Measurements from ENCODE around the gene MBD6. TPM values are rescaled to one million over a fixed set of nuclear protein-coding genes. Genes with fewer than 3 reads are reported as not detected.

The MBD6 gene
- total RNA-seq, 1 donor from 2014 or later: 158 TPM

DNA sequence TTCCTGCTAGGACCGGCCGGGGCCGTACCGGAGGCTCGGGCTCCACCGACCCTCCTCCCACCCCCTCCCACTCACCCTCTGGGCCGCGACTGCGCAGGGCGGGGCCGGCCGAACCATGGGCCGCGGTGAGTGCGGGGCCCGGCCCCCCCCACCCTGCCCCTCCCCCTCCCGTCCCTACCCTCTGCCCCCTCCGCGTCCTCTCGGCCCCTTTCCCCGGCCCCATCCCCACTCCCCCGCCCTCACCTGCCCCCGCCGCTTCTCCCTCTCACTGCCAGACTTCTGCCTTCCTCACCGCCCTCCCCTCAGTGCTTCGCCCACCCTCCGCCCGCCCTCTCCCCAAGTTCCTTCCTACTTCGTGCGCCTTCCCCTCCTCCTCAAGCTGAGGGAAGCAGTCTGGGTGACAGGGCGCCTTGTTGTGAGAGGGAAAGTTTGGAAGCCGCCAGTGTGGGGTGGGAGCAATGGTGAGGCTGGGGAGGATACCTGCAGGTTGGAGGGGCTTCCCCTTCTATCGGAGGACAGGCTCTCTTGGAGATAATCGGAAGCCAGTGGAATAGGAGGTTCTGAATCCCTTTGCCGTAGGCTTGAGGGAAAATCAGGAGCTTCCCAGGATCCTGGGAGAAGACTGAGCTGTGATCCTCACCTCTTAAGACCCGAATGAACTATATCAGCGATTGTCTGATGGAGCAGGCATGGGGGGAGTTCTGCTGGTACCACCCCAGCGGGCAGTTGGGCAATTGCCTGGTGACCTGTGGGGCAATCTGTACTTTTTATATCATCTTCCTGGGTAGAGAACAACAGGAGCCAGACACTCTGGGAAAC lies 472 bp downstream of the MBD6 start:
- peak overlapping the region; percentile 96 for H3K4me3 Mint-ChIP-seq (ENCODE audit: low read depth)
- H3K4me1 Mint-ChIP-seq (ENCODE audit: low read depth): peaks cover 36% of the 10 kb centered on the region
- no peaks in the 10 kb centered on the region for H3K9me3 Mint-ChIP-seq (ENCODE audit: low read depth)
- H3K27ac Mint-ChIP-seq: peak overlapping the region; percentile 97
- no peaks in the 10 kb centered on the region for H3K27me3 Mint-ChIP-seq
- peaks cover 5% of the 10 kb centered on the region for H3K36me3 Mint-ChIP-seq (ENCODE audit: insufficient read depth)
- peak; percentile 37 for DNase-seq (ENCODE audit: low spot score, unreplicated experiment)
- TF ChIP-seq, protein P1, sequence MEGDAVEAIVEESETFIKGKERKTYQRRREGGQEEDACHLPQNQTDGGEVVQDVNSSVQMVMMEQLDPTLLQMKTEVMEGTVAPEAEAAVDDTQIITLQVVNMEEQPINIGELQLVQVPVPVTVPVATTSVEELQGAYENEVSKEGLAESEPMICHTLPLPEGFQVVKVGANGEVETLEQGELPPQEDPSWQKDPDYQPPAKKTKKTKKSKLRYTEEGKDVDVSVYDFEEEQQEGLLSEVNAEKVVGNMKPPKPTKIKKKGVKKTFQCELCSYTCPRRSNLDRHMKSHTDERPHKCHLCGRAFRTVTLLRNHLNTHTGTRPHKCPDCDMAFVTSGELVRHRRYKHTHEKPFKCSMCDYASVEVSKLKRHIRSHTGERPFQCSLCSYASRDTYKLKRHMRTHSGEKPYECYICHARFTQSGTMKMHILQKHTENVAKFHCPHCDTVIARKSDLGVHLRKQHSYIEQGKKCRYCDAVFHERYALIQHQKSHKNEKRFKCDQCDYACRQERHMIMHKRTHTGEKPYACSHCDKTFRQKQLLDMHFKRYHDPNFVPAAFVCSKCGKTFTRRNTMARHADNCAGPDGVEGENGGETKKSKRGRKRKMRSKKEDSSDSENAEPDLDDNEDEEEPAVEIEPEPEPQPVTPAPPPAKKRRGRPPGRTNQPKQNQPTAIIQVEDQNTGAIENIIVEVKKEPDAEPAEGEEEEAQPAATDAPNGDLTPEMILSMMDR (IDR thresholded peaks at IDR 0.05; ENCODE audit: unreplicated experiment): no peak

DNA sequence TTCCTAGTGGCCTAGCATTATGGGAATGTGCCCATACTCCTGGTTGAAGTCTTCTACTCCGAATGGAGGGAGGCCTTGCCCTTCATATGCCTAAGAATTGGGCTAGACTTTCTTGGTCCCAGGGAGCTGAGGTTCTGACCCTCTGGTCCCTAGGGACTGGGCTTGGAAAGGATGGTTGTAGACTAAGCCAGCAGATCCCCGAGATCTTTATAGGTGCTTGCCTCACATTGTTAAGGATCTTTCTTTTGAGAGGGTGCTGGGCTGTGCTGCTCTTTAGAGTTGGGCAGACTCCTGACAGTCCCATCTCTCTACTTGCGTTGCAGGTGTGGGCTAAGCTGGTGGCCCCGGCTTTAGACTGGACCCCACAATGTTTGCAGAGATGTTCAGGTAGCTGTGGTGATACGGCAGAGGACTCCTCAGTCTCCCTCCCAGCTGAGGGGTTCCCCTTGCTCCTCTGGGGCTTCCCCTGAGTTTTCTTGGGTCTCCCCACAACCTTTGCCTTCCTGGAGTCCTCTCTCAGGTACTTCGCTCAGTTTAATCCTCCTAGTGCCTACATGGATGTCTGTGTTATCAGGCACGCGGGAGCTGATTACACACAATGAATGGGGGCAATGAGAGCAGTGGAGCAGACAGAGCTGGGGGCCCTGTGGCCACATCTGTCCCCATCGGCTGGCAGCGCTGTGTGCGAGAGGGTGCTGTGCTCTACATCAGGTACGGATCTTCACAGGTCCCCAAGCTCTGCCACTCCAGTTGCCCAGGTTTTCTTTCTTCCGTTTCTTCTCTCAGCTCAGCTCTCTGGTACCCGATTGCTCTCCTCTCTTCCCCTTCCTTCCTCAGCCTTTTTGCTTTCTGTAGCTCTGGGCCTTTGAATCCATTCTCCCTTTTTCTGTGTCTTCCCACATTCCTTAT lies 1.3 kb downstream of the MBD6 start:
- no peaks in the 10 kb centered on the region for H3K9me3 Mint-ChIP-seq (ENCODE audit: low read depth)
- H3K4me1 Mint-ChIP-seq (ENCODE audit: low read depth): peaks cover 29% of the 10 kb centered on the region
- H3K36me3 Mint-ChIP-seq (ENCODE audit: insufficient read depth): peaks cover 5% of the 10 kb centered on the region
- H3K4me3 Mint-ChIP-seq (ENCODE audit: low read depth): peak overlapping the region; percentile 96
- H3K27ac Mint-ChIP-seq: peak overlapping the region; percentile 97
- no peak for DNase-seq (ENCODE audit: low spot score, unreplicated experiment)
- TF ChIP-seq, protein P1 (IDR thresholded peaks at IDR 0.05; ENCODE audit: unreplicated experiment): no peak
- no peaks in the 10 kb centered on the region for H3K27me3 Mint-ChIP-seq

DNA sequence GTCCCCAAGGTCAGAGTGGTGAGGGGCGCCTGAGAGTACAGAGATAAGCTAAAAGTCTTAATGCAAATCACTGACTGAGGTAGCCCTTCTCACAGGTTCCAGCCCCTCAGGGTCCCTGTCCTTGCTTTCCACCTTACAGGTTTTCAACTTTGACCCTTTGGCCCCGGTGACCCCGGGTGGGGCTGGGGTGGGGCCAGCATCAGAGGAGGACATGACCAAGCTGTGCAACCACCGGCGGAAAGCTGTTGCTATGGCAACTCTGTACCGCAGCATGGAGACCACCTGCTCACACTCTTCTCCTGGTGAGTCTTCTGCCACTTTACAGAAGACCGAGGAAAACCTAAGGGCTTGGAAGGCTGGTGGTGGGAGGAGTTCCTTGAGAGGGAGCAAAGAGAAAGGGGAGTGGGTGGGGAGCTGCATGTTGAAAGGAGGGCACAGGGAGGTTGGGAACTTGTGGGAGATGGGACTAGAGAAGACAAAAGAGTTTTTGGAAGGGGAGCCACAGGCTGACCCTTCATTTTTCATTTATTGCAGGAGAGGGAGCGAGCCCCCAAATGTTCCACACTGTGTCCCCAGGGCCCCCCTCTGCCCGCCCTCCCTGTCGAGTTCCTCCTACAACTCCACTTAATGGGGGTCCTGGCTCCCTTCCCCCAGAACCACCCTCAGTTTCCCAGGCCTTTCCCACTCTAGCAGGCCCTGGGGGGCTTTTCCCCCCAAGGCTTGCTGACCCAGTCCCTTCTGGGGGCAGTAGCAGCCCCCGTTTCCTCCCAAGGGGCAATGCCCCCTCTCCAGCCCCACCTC lies 2.4 kb downstream of the MBD6 start:
- H3K4me3 Mint-ChIP-seq (ENCODE audit: low read depth): peak overlapping the region; percentile 96
- peak overlapping the region; percentile 59 for H3K27ac Mint-ChIP-seq
- no peaks in the 10 kb centered on the region for H3K9me3 Mint-ChIP-seq (ENCODE audit: low read depth)
- H3K4me1 Mint-ChIP-seq (ENCODE audit: low read depth): peaks cover 24% of the 10 kb centered on the region
- peaks cover 7% of the 10 kb centered on the region for H3K36me3 Mint-ChIP-seq (ENCODE audit: insufficient read depth)
- H3K27me3 Mint-ChIP-seq: no peaks in the 10 kb centered on the region
- no peak for DNase-seq (ENCODE audit: low spot score, unreplicated experiment)
- TF ChIP-seq, protein P1 (IDR thresholded peaks at IDR 0.05; ENCODE audit: unreplicated experiment): no peak

DNA sequence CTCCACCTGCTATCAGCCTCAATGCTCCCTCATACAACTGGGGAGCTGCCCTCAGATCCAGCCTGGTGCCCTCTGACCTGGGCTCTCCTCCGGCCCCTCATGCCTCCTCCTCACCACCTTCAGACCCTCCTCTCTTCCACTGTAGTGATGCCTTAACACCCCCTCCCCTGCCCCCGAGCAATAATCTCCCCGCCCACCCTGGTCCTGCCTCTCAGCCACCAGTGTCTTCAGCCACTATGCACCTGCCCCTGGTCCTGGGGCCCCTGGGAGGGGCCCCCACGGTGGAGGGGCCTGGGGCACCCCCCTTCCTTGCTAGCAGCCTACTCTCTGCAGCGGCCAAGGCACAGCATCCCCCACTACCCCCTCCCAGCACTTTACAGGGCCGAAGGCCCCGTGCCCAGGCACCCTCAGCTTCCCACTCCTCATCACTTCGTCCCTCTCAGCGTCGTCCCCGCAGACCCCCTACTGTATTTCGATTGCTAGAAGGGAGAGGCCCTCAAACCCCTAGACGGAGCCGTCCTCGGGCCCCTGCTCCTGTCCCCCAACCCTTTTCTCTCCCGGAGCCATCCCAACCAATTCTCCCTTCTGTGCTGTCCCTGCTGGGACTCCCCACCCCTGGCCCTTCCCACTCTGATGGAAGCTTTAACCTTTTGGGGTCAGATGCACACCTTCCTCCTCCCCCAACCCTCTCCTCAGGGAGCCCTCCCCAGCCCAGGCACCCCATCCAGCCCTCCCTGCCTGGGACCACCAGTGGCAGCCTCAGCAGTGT lies 3.2 kb downstream of the MBD6 start:
- no peak overlapping the region for H3K4me3 Mint-ChIP-seq (ENCODE audit: low read depth)

More for the DNA sequence above, 3.2 kb downstream of the MBD6 start:
- H3K36me3 Mint-ChIP-seq (ENCODE audit: insufficient read depth): peaks cover 8% of the 10 kb centered on the region
- TF ChIP-seq, protein P1 (IDR thresholded peaks at IDR 0.05; ENCODE audit: unreplicated experiment): no peak
- H3K27me3 Mint-ChIP-seq: no peaks in the 10 kb centered on the region
- no peak for DNase-seq (ENCODE audit: low spot score, unreplicated experiment)
- no peaks in the 10 kb centered on the region for H3K9me3 Mint-ChIP-seq (ENCODE audit: low read depth)
- peaks cover 24% of the 10 kb centered on the region for H3K4me1 Mint-ChIP-seq (ENCODE audit: low read depth)
- H3K27ac Mint-ChIP-seq: no peak overlapping the region

All from progenitor cell of endocrine pancreas (in vitro differentiated cells).